ENCODE data around the gene DMPK. TPM values are rescaled to one million over a fixed set of nuclear protein-coding genes. Genes with fewer than 3 reads are reported as not detected.

Gene DMPK
- total and polyA plus RNA-seq, 2 donors (not counting 1 experiment from before 2014, with no cell fraction given): 54.7 to 115 TPM

DNA sequence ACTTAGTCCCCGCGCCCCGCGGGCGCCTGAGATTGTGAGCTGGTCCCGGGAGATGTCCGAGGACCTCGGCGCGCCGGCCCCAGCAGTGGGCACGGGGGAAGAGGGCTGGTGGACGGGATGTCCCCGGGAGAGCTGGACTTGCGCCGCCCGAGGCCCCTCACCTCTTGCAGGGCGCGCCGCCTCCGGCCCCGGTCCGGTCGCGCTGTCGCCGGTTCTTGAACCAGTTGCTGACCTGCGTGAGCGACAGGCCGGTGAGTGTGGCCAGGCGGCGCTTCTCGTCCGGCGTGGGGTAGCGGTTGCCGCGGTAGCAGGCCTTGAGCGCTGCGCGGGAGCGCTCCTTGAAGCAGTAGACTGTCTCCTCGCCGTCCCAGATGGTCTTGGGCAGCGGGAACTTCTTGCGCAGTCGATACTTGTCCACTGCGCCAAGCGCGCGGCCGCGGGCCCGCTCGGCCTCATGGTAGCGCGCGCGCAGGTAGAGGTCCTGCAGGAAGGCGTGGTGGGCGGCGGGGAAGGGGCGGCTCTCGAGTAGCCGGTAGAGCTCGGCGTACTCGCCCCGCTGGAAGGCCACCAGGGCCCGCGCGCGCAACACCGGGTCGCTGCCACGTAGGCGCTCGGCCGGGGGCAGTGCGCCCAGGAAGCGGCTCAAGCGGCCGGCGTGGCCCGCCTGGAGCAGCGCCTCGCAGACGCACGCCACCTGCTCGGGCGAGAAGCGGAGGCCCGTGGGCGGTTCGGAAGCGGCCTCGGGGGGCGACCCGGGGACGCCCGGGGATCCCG is 14.2 kb downstream of the DMPK start:
- TF ChIP-seq CTCF (conservative IDR thresholded peaks at IDR 0.05 in 1 of 2, IDR thresholded peaks at IDR 0.05 in 1 of 2; ENCODE audit: low read depth in 1 of 2, low read length in 2 of 2): no peak
- Histone ChIP-seq H3K4me1 (ENCODE audit: control insufficient read depth, extremely low read depth, insufficient read depth, low read length) (peaks cover 24% of the 10 kb centered on the region), H3K36me3 (ENCODE audit: control insufficient read depth, insufficient read depth, low read length) (peaks cover 16% of the 10 kb centered on the region), H3K79me2 (ENCODE audit: control insufficient read depth, insufficient read depth, low read length) (peaks cover 4% of the 10 kb centered on the region), H3K4me3 (replicated peaks in 1 of 4; ENCODE audit: control extremely low read depth in 1 of 4, insufficient read depth in 1 of 4, low read depth in 3 of 4, low read length in 4 of 4) (peak overlapping the region; percentile 69 to 81 (median 78)), H3K27me3 (ENCODE audit: control insufficient read depth, insufficient read depth, low read length) (no peaks in the 10 kb centered on the region), H3K9me3 (ENCODE audit: control insufficient read depth, insufficient read depth, low read depth, low read length) (no peaks in the 10 kb centered on the region), H3K9ac (ENCODE audit: insufficient read depth, low read length) (peak overlapping the region; percentile 79), H4K20me1 (ENCODE audit: control insufficient read depth, extremely low read depth, insufficient read depth, low read length) (no peaks in the 10 kb centered on the region), H2AFZ (ENCODE audit: low read length) (no peak overlapping the region), H3K4me2 (ENCODE audit: extremely low read depth, insufficient read depth, low read length) (peak overlapping the region; percentile 96), H3K27ac (ENCODE audit: insufficient read depth, low read length) (peak overlapping the region; percentile 75)
- peak; percentile 69 to 78 for DNase-seq (ENCODE audit: low read depth in 2 of 2)

GRCh38 chr19:45767410-45767880 is 14.8 kb downstream of the DMPK start:
- Histone ChIP-seq H3K4me3 (replicated peaks in 1 of 4; ENCODE audit: control extremely low read depth in 1 of 4, insufficient read depth in 1 of 4, low read depth in 3 of 4, low read length in 4 of 4) (peak overlapping the region; percentile 69 to 81 (median 78)), H3K9ac (ENCODE audit: insufficient read depth, low read length) (peak overlapping the region; percentile 79), H4K20me1 (ENCODE audit: control insufficient read depth, extremely low read depth, insufficient read depth, low read length) (no peaks in the 10 kb centered on the region), H3K27me3 (ENCODE audit: control insufficient read depth, insufficient read depth, low read length) (no peaks in the 10 kb centered on the region), H3K36me3 (ENCODE audit: control insufficient read depth, insufficient read depth, low read length) (peaks cover 11% of the 10 kb centered on the region), H3K4me2 (ENCODE audit: extremely low read depth, insufficient read depth, low read length) (peak overlapping the region; percentile 96), H3K9me3 (ENCODE audit: control insufficient read depth, insufficient read depth, low read depth, low read length) (no peaks in the 10 kb centered on the region), H3K4me1 (ENCODE audit: control insufficient read depth, extremely low read depth, insufficient read depth, low read length) (peaks cover 24% of the 10 kb centered on the region), H3K27ac (ENCODE audit: insufficient read depth, low read length) (peak overlapping the region; percentile 75), H3K79me2 (ENCODE audit: control insufficient read depth, insufficient read depth, low read length) (peaks cover 4% of the 10 kb centered on the region), H2AFZ (ENCODE audit: low read length) (no peak overlapping the region)
- TF ChIP-seq CTCF (conservative IDR thresholded peaks at IDR 0.05 in 1 of 2, IDR thresholded peaks at IDR 0.05 in 1 of 2; ENCODE audit: low read depth in 1 of 2, low read length in 2 of 2) (no peak), EZH2 (IDR thresholded peaks at IDR 0.05; ENCODE audit: low read length, missing control alignments) (no peak)
- peak; percentile 89 to 90 for DNase-seq (ENCODE audit: low read depth in 2 of 2)

GRCh38 chr19:45766869-45767346 is 15.4 kb downstream of the DMPK start:
- H3K36me3 ChIP-seq (ENCODE audit: control insufficient read depth, insufficient read depth, low read length): peaks cover 11% of the 10 kb centered on the region
- no peaks in the 10 kb centered on the region for H4K20me1 ChIP-seq (ENCODE audit: control insufficient read depth, extremely low read depth, insufficient read depth, low read length)
- H3K9me3 ChIP-seq (ENCODE audit: control insufficient read depth, insufficient read depth, low read depth, low read length): no peaks in the 10 kb centered on the region
- H3K4me1 ChIP-seq (ENCODE audit: control insufficient read depth, extremely low read depth, insufficient read depth, low read length): peaks cover 24% of the 10 kb centered on the region
- no peaks in the 10 kb centered on the region for H3K27me3 ChIP-seq (ENCODE audit: control insufficient read depth, insufficient read depth, low read length)
- no peak for TF ChIP-seq EZH2 (IDR thresholded peaks at IDR 0.05; ENCODE audit: low read length, missing control alignments)
- no peak for TF ChIP-seq CTCF (conservative IDR thresholded peaks at IDR 0.05 in 1 of 2, IDR thresholded peaks at IDR 0.05 in 1 of 2; ENCODE audit: low read depth in 1 of 2, low read length in 2 of 2)
- peak overlapping the region; percentile 79 for H3K9ac ChIP-seq (ENCODE audit: insufficient read depth, low read length)
- H3K27ac ChIP-seq (ENCODE audit: insufficient read depth, low read length): peak overlapping the region; percentile 75
- no peak overlapping the region for H2AFZ ChIP-seq (ENCODE audit: low read length)
- peak in 1 of 2 donors; percentile 26 for DNase-seq (ENCODE audit: low read depth in 2 of 2)
- peaks cover 4% of the 10 kb centered on the region for H3K79me2 ChIP-seq (ENCODE audit: control insufficient read depth, insufficient read depth, low read length)
- H3K4me3 ChIP-seq (replicated peaks in 1 of 4; ENCODE audit: control extremely low read depth in 1 of 4, insufficient read depth in 1 of 4, low read depth in 3 of 4, low read length in 4 of 4): peak overlapping the region; percentile 69 to 81 (median 78)
- peak overlapping the region; percentile 96 for H3K4me2 ChIP-seq (ENCODE audit: extremely low read depth, insufficient read depth, low read length)

Measured in fibroblast of lung (primary cell).